ENCODE measurements around the gene KHDC3L.
A peak's percentile ranks its signal among the peaks of the same experiment; 100 is the strongest.
"Not testable (repeated sequence)": the region's sequence is repeated elsewhere in the genome, so short reads cannot be mapped to it uniquely, and the experiment has no call there.

The KHDC3L gene

DNA sequence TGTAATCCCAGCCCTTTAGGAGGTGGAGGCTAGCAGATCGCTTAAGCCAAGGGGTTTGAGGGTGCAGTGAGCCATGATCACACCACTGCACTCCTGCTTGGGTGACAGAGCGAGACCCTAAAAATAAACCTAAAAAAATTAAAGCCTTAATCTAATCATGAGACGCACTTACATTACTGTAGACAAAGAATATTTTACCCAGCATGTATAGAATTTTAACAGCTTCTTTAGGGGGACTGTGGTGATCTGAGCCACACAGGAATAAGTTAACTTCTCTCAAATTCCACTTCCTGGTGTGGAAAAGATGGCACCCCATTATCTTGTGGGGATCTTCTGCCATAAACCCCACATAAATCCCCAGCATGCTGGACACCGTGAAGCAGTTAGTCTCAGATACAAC is 9.5 kb downstream of the KHDC3L start:
- no peak for DNase-seq

DNA sequence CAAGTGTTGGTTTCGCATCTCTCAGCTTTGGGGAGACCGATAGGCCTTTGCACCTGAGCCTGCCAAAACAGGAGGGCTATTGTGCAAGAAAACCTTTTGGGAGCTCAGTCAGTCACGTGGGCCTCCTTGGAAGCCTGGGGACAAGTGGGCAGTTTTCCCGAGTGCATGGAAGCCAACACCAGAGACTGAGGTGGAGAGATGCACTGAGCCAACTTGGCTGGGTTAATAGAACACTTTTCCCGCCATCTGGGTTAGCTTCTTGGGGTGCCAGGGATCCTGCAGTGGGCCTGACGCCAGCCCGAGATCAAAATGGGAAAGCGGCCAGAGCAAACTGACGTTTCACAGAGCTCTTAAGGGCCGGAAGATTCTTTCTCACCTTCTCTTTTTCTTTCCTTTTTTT is 10.1 kb downstream of the KHDC3L start:
- no peak for DNase-seq

- no peak for DNase-seq
Measured at GRCh38 chr6:73375216-73375615, 12.8 kb downstream of the KHDC3L start.

GRCh38 chr6:73377225-73377624 is 14.8 kb downstream of the KHDC3L start:
- no peak for DNase-seq

DNA sequence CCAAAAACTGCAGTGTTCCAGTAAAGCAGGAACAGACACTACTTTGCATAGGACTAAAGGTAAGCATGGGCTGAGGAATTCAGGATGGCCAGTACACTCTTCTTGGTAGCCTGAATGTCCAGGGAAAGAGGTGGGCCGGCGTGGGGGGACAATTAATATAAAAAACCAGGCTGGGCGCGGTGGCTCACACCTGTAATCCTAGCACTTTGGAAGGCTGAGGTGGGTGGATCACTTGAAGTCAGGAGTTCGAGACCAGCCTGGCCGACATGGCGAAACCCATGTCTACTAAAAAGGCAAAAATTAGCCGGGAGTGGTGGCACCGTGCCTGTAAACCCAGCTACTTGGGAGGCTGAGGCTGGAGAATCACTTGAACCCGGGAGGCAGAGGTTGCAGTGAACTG is 19.1 kb downstream of the KHDC3L start:
- DNase-seq = not testable (repeated sequence)

GRCh38 chr6:73382462-73383113 is 20.1 kb downstream of the KHDC3L start:
- DNase-seq = no peak

- no peak for DNase-seq
Measured at GRCh38 chr6:73388433-73388799, 26.0 kb downstream of the KHDC3L start.

DNA sequence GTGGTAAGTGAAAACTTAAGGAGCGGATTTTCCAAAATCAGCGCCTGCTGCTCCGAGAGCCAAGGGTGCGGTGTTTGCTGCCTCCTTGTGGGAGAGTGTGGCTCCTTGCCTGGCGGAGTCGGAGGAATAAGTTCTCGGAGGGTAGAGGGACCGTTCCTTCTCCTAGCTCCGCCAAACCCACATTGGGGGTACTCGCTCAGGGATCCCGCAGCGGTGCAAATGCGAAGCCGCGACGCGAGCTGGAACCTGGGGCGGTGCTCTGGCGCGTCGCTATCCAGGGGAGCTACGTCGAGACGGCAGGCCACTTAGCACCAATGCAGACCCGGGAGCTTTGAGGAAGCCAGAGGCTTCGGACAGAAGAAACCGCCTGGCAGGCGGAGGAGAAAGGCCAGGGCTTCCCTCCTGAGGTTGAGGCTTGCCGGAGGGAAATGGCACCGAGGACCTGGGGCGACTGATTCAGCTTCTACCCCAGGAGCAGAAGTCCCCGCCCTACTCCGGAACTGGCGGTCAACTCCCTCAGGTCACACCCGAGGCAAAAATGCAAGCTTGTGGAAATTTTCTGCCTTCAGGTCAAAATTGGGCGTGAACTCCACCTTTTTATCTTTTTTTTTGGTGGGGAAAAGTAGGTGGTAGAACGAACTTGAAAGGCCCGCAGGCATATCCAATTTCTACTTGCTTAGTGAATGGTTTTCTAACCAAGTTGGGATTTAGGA is 26.5 kb downstream of the KHDC3L start:
- peak; percentile 26 for DNase-seq

DNA sequence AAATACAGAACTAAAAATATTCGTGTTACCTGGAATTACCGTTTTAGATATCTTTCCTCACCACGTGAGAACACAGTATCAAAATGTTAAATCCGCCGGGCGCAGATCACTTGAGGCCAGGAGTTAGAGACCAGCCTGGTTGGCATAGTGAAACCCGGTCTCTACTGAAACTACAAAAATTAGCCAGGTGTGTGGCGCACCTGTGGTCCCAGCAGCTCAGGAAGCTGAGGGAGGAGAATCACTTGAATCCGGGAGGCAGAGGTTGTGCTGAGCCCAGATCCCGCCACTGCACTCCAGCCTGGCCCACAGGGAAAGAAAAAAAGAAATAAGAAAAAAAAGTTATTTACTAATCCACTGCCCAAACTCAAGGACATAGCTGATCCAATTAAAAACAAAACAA is 27.4 kb downstream of the KHDC3L start:
- no peak for DNase-seq

- no peak for DNase-seq
Measured at GRCh38 chr6:73391675-73392074, 29.2 kb downstream of the KHDC3L start.

- not testable (repeated sequence) for DNase-seq
Measured at GRCh38 chr6:73392188-73392587, 29.7 kb downstream of the KHDC3L start.

DNA sequence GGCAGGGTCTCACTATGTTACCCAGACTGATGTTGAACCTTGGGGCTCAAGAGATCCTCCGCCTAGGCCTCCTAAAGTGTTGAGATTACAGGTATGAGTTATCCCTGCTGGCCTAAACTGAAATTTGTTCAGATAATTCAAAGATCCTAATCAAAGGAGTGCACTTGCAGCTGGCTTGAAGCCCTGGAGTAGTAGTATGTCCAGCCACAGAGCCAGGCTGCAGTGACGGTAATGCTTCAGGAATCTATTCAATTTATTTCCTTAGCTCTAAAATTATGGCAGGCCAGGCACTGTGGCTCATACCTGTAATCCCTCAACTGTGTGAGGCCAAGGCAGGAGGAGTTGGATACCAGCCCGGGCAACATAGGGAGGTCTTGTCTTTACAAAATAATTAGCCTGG is 30.8 kb downstream of the KHDC3L start:
- no peak for DNase-seq

- DNase-seq = peak; percentile 22
Measured at GRCh38 chr6:73394577-73395354, 32.3 kb downstream of the KHDC3L start, which contains the start of gene DDX43. Gene DDX43 (plus strand): TSS chr6:73394828. CDS start chr6:73394906, 78 bp downstream.

- no peak for DNase-seq
Measured at GRCh38 chr6:73395875-73396274, 33.4 kb downstream of the KHDC3L start.

DNA sequence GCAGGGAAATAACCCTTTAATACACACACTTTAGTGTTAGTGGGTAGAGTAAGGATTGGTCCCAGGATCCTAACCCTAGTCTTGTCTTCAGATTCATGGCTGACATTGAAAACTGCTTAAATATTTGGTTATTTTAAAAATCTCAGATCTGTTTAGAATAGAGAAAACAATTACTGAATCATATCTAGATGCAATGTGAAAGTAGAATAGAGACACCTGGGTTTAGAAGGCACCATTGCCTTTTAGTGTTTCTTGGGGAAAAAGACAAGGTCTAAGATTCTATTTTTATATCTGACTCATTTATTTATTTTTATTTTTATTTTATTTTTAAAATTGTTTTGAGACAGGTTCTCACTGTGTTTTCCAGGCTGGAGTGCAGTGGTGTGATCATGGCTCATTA is 38.2 kb downstream of the KHDC3L start:
- DNase-seq = no peak

- DNase-seq = no peak
Measured at GRCh38 chr6:73409395-73409794, 46.9 kb downstream of the KHDC3L start.

DNA sequence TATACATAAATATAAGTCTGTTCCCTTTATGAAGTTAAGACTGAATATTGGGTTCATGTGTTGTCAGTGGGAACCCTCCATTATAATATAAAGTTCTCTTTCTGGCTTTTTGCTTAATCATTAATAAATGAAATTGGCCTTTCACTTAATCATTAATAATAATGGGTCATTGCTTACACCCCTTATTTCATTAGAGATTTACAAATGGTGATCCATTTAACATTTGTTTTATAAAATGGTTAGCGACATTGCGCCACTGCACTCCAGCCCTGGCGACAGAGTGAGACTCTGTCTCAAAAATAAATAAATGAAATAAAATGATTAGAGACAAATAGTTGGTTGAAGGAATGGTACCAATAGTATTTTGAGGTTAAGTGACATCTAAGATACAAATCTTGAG is 50.6 kb downstream of the KHDC3L start:
- no peak for DNase-seq

Data from NCI-H524 treated with DMSO at 0.1 percent for 48 hours (cell line).